IMR-90 (cell line): ENCODE data around the gene CA12. TPM values are rescaled to one million over a fixed set of nuclear protein-coding genes. Genes with fewer than 3 reads are reported as not detected.

Experiments
- ATAC-seq: fragments of 200-7000 bp; cut with Tn5 transposase; 2 replicates; pipeline ENCODE4 v1.9.1; 2020; ENCODE audit warnings: low read depth, mild to moderate bottlenecking, moderate library complexity
- BruUV-seq: library from RNA; stranded (reverse); fragments of 400-500 nt; replicated peaks from 2 replicates; lab custom pipeline; 2021; lab: Mats Ljungman, UMichigan
- CTCF ChIA-PET: fragments of 300-600 bp; formaldehyde crosslinking; extraction: SDS; loops from one replicate; lab custom pipeline; 2021; ENCODE audit warnings: antibody characterized with exemption; lab: Yijun Ruan, JAX
- POLR2A ChIA-PET: fragments of 300-600 bp; sonication (Branson Sonifier 250); formaldehyde crosslinking; loops from one replicate; lab custom pipeline; 2022; ENCODE audit warnings: antibody characterized with exemption; ENCODE audit not compliant: unreplicated experiment; lab: Charles Lee
- DNase-seq: peaks from one replicate; pipeline ENCODE4 v3.0.0; 2013
- H2AFZ ChIP-seq: replicated peaks from 2 replicates; pipeline ENCODE3; 2013; ENCODE audit warnings: low read length, mild to moderate bottlenecking; ENCODE audit not compliant: poor library complexity
- H2AK5ac ChIP-seq: 2 replicates; pipeline ENCODE4 v1.6.1; 2013; ENCODE audit warnings: low read depth, low read length, inconsistent platforms
- H2AK9ac ChIP-seq: replicated peaks from 2 replicates; pipeline ENCODE3; 2013; ENCODE audit warnings: mild to moderate bottlenecking, low read depth, low read length, moderate library complexity; ENCODE audit not compliant: poor library complexity
- H2BK120ac ChIP-seq: 2 replicates; pipeline ENCODE4 v1.6.1; 2013; ENCODE audit warnings: low read depth, low read length, inconsistent platforms
- H2BK15ac ChIP-seq: 3 replicates; pipeline ENCODE4 v1.6.1; 2013; ENCODE audit warnings: low read depth, low read length, inconsistent platforms
- H2BK20ac ChIP-seq: 2 replicates; pipeline ENCODE4 v1.6.1; 2013; ENCODE audit warnings: low read depth, mild to moderate bottlenecking, inconsistent platforms, low read length, moderate library complexity
- H2BK5ac ChIP-seq: 2 replicates; pipeline ENCODE4 v1.6.1; 2013; ENCODE audit warnings: mild to moderate bottlenecking, low read depth, low read length, inconsistent platforms; ENCODE audit not compliant: poor library complexity, severe bottlenecking
- H3K14ac ChIP-seq: replicated peaks from 2 replicates; pipeline ENCODE4 v1.6.1; 2013; ENCODE audit warnings: low read depth, low read length, inconsistent platforms
- H3K18ac ChIP-seq: 2 replicates; pipeline ENCODE4 v1.6.1; 2013; ENCODE audit warnings: low read depth, low read length, control low read depth
- H3K23ac ChIP-seq: 2 replicates; pipeline ENCODE4 v1.6.1; 2013; ENCODE audit warnings: low read depth, low read length, inconsistent platforms
- H3K27ac ChIP-seq: 2 replicates; pipeline ENCODE4 v1.5.1; 2013; ENCODE audit warnings: mild to moderate bottlenecking, control low read depth, low read length; ENCODE audit not compliant: insufficient read depth
- H3K27me3 ChIP-seq: 2 replicates; pipeline ENCODE4 v1.6.1; 2013; ENCODE audit warnings: low read length; ENCODE audit not compliant: control insufficient read depth, insufficient read depth
- H3K36me3 ChIP-seq: 2 replicates; pipeline ENCODE4 v1.6.1; 2013; ENCODE audit warnings: low read length, mixed read lengths; ENCODE audit not compliant: control insufficient read depth, insufficient read depth
- H3K4ac ChIP-seq: 2 replicates; pipeline ENCODE4 v1.6.1; 2013; ENCODE audit warnings: low read depth, low read length, inconsistent platforms
- H3K4me1 ChIP-seq: 2 replicates; pipeline ENCODE4 v1.6.1; 2013; ENCODE audit warnings: low read length, mixed read lengths; ENCODE audit not compliant: control insufficient read depth, insufficient read depth
- H3K4me2 ChIP-seq: 2 replicates; pipeline ENCODE4 v1.6.1; 2013; ENCODE audit warnings: low read depth, mild to moderate bottlenecking, control low read depth, low read length, moderate library complexity
- H3K4me3 ChIP-seq: 2 replicates; pipeline ENCODE4 v1.5.1; 2013; ENCODE audit warnings: low read depth, mild to moderate bottlenecking, control low read depth, low read length, moderate library complexity; ENCODE audit not compliant: insufficient read depth
- H3K56ac ChIP-seq: 2 replicates; pipeline ENCODE4 v1.6.1; 2013; ENCODE audit warnings: low read length, inconsistent platforms; ENCODE audit not compliant: insufficient read depth; ENCODE audit errors: extremely low read depth
- H3K79me1 ChIP-seq, 2 experiments: 2 replicates each; pipeline ENCODE4 v1.6.1; 2013; ENCODE audit warnings: low read length in 2 of 2, inconsistent platforms in 1 of 2, low read depth in 1 of 2
- H3K9ac ChIP-seq: 2 replicates; pipeline ENCODE4 v1.6.1; 2013; ENCODE audit warnings: low read depth, low read length, control low read depth
- H3K9me1 ChIP-seq: 2 replicates; pipeline ENCODE4 v1.6.1; 2013; ENCODE audit warnings: low read length, inconsistent platforms; ENCODE audit not compliant: insufficient read depth
- H3K9me3 ChIP-seq: 2 replicates; pipeline ENCODE4 v1.6.1; 2013; ENCODE audit warnings: low read length; ENCODE audit not compliant: control insufficient read depth, insufficient read depth
- H4K20me1 ChIP-seq: 2 replicates; pipeline ENCODE4 v1.6.1; 2013; ENCODE audit warnings: low read length, inconsistent platforms; ENCODE audit not compliant: insufficient read depth
- H4K5ac ChIP-seq: 2 replicates; pipeline ENCODE4 v1.6.1; 2013; ENCODE audit warnings: mild to moderate bottlenecking, low read depth, low read length, control low read depth
- H4K8ac ChIP-seq, 2 experiments: 2 replicates each; pipeline ENCODE4 v1.6.1; 2013; ENCODE audit warnings: low read depth in 2 of 2, low read length in 2 of 2, control low read depth in 1 of 2, inconsistent platforms in 1 of 2
- H4K91ac ChIP-seq: 2 replicates; pipeline ENCODE4 v1.6.1; 2013; ENCODE audit warnings: low read depth, low read length, inconsistent platforms; ENCODE audit not compliant: insufficient read depth
- FOS ChIP-seq: fragments of 150-350 bp; IDR thresholded peaks from 2 replicates; pipeline ENCODE4 v1.6.1; 2016; ENCODE audit warnings: low read depth, low read length
- MAFK ChIP-seq: IDR thresholded peaks from 2 replicates; pipeline ENCODE4 v1.6.1; 2012; ENCODE audit warnings: low read depth, low read length, improper control_type of control experiment
- NFE2L2 ChIP-seq: fragments of 150-350 bp; IDR thresholded peaks from 2 replicates; pipeline ENCODE4 v1.6.1; 2016; ENCODE audit warnings: low read depth, mild to moderate bottlenecking, low read length
- RAD21 ChIP-seq: IDR thresholded peaks from 2 replicates; pipeline ENCODE4 v1.6.1; 2012; ENCODE audit warnings: low read length, improper control_type of control experiment
- WGBS, 2 experiments: methylation state at CpG; one replicate each; pipeline versions ENCODE4 v1.1.5 to v1.1.7; 2013; ENCODE audit warnings: missing lambda C conversion rate in 2 of 2; ENCODE audit not compliant: insufficient read length in 1 of 2; ENCODE audit errors: extremely low coverage in 2 of 2; 5-methylcytosine and 5-hydroxymethylcytosine counted together
- dilution Hi-C: fragments of 300-500 bp; cut with HindIII; formaldehyde crosslinking; loops from one replicate; pipeline ENCODE4 v1.14.3; 2018; ENCODE audit warnings: low sequenced_read_pairs; ENCODE audit not compliant: unreplicated experiment
- in situ Hi-C: fragments of 300-500 bp; cut with MboI; formaldehyde crosslinking; loops from 3 replicates; pipeline ENCODE4 v1.14.3; 2019; ENCODE audit warnings: low sequenced_read_pairs, inconsistent platforms, mixed read lengths
- intact Hi-C: fragments of 100-400 bp; cut with micrococcal nuclease; formaldehyde crosslinking; loops from 2 replicates; pipeline ENCODE4 v1.10.0; 2022
- polyA plus RNA-seq, 3 experiments: library from polyadenylated mRNA; depleted of rRNA; stranded (reverse); fragments of >200 nt; gene quantifications; 2 replicates each; pipeline ENCODE4 v1.2.3, GENCODE V29; 2012; ENCODE audit warnings: low replicate concordance in 1 of 3
- total RNA-seq: library from RNA; depleted of rRNA; stranded (reverse); fragments of >200 nt; gene quantifications from 2 replicates; pipeline ENCODE4 v1.2.3, GENCODE V29; 2012
- TF ChIP-seq, protein P1 (sequence below): fragments of 150-350 bp; IDR thresholded peaks from 2 replicates; pipeline ENCODE4 v1.6.1; 2017; ENCODE audit warnings: mild to moderate bottlenecking, antibody characterized with exemption, low read length, low read depth

Gene CA12
- total and polyA plus RNA-seq, 2 of the 4 experiments (the other 2 are of a cell fraction), result 33.7 to 52.6 TPM

GRCh38 chr15:63357061-63357460 is 24.6 kb downstream of the CA12 start:
- Histone ChIP-seq H3K36me3 (no peaks in the 10 kb centered on the region), H3K18ac (no peak overlapping the region), H4K5ac (no peak overlapping the region), H3K23ac (no peak overlapping the region), H4K20me1 (no peaks in the 10 kb centered on the region), H3K9me3 (no peaks in the 10 kb centered on the region), H3K14ac (no peak overlapping the region), H2BK15ac (no peak overlapping the region), H2AFZ (no peak overlapping the region), H3K4me1 (no peaks in the 10 kb centered on the region), H3K4ac (no peak overlapping the region), H2AK9ac (no peak overlapping the region), H4K8ac (no peak overlapping the region), H3K79me1 (no peaks in the 10 kb centered on the region), H3K9me1 (no peaks in the 10 kb centered on the region), H3K4me2 (no peak overlapping the region), H4K91ac (no peak overlapping the region), H3K27me3 (peaks cover 7% of the 10 kb centered on the region; the same call in 1 of the 2 replicates), H2AK5ac (no peak overlapping the region), H3K9ac (no peak overlapping the region), H2BK120ac (no peak overlapping the region), H3K4me3 (no peak overlapping the region), H2BK20ac (no peak overlapping the region), H3K27ac (no peak overlapping the region), H2BK5ac (no peak overlapping the region), H3K56ac (no peak overlapping the region)
- 67% methylated on average over 2 of the region's 4 CpGs; no CpG with 5 or more reads in 1 of the 2 experiments for WGBS, 2 experiments
- POLR2A ChIA-PET, result no interaction called here
- in situ Hi-C loops (no loop called here), intact Hi-C loops (no loop called here), dilution Hi-C loops (no loop called here)
- CTCF ChIA-PET, result no interaction called here
- ATAC-seq (no peak), DNase-seq (no peak)
- TF ChIP-seq FOS (no peak), NFE2L2 (no peak), MAFK (no peak), RAD21 (no peak)
- TF ChIP-seq, protein P1, sequence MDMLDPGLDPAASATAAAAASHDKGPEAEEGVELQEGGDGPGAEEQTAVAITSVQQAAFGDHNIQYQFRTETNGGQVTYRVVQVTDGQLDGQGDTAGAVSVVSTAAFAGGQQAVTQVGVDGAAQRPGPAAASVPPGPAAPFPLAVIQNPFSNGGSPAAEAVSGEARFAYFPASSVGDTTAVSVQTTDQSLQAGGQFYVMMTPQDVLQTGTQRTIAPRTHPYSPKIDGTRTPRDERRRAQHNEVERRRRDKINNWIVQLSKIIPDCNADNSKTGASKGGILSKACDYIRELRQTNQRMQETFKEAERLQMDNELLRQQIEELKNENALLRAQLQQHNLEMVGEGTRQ, result no peak
- no TSS peak for BruUV-seq
